Measurements from ENCODE around the gene GPR37L1. TPM values are rescaled to one million over a fixed set of nuclear protein-coding genes. Genes with fewer than 3 reads are reported as not detected.

GPR37L1 gene
- total and polyA plus RNA-seq, 2 experiments from 2014 or later, result 0.03 TPM; not detected in 1

DNA sequence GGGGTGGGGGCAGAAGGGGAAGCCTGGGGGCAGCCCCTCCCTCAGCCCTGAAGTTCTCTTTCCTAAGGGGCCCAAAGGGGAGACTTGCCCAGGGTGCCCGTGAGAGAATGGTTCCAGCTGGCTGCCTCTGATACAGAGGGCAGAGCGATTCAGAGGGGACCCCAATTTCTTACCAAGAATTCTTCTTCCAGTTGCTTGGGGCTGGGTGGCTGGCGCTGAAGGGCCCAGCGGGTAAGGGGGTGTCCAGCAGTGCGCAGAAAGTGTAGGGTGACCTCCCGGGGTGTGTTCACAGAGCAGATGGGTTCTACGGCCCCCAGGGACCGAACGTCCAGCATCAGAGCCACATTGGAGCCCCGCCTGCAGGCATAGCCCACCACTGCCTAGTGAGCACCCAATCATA lies 35.2 kb downstream of the GPR37L1 start:
- WGBS, 2 experiments (ENCODE audit: low coverage in 1 of 2, low lambda C conversion rate in 2 of 2, missing lambda C conversion rate in 2 of 2), result 76 to 86% methylated on average over 10 of the region's 10 CpGs
- Histone ChIP-seq H3K9ac (no peak overlapping the region), H3K36me3 (ENCODE audit: low read depth) (no peaks in the 10 kb centered on the region), H4K20me1 (ENCODE audit: insufficient read depth) (no peaks in the 10 kb centered on the region), H3K79me2 (ENCODE audit: insufficient read depth) (no peaks in the 10 kb centered on the region), H3K4me3 (no peak overlapping the region), H2AFZ (no peak overlapping the region), H3K9me3 (ENCODE audit: low read depth) (no peaks in the 10 kb centered on the region), H3K27me3 (replicated peaks; ENCODE audit: insufficient read depth) (0 out of 2 replicates have a peak, but pooled peaks cover 2% of the 10 kb centered on the region), H3K27ac (no peak overlapping the region), H3K4me1 (ENCODE audit: insufficient read depth) (no peaks in the 10 kb centered on the region), H3F3A (ENCODE audit: insufficient read depth) (no peaks in the 10 kb centered on the region), H3K4me2 (ENCODE audit: unreplicated experiment) (no peak overlapping the region), H3K9me2 (ENCODE audit: insufficient read depth) (no peaks in the 10 kb centered on the region)
- in situ Hi-C loops (cut with MboI), result no loop called here
- no peak for DNase-seq
- TF ChIP-seq EZH2 (IDR thresholded peaks at IDR 0.05; ENCODE audit: insufficient read depth, poor library complexity, severe bottlenecking), result no peak
- no peak for TF ChIP-seq EZH2phosphoT487 (IDR thresholded peaks at IDR 0.05; ENCODE audit: insufficient read depth, low read depth)

- Histone ChIP-seq H3K4me3 (no peak overlapping the region), H3K27me3 (replicated peaks; ENCODE audit: insufficient read depth) (no peaks in the 10 kb centered on the region), H3K9ac (no peak overlapping the region), H3K4me1 (ENCODE audit: insufficient read depth) (no peaks in the 10 kb centered on the region), H4K20me1 (ENCODE audit: insufficient read depth) (no peaks in the 10 kb centered on the region), H2AFZ (no peak overlapping the region), H3K9me2 (ENCODE audit: insufficient read depth) (no peaks in the 10 kb centered on the region), H3K9me3 (ENCODE audit: low read depth) (no peaks in the 10 kb centered on the region), H3K79me2 (ENCODE audit: insufficient read depth) (no peaks in the 10 kb centered on the region), H3K27ac (no peak overlapping the region), H3F3A (ENCODE audit: insufficient read depth) (no peaks in the 10 kb centered on the region), H3K36me3 (ENCODE audit: low read depth) (no peaks in the 10 kb centered on the region), H3K4me2 (ENCODE audit: unreplicated experiment) (no peak overlapping the region)
- in situ Hi-C loops (cut with MboI), result no loop called here
- DNase-seq, result no peak
- 89 to 90% methylated on average over 10 of the region's 10 CpGs for WGBS, 2 experiments (ENCODE audit: low coverage in 1 of 2, low lambda C conversion rate in 2 of 2, missing lambda C conversion rate in 2 of 2)
- TF ChIP-seq EZH2 (IDR thresholded peaks at IDR 0.05; ENCODE audit: insufficient read depth, poor library complexity, severe bottlenecking) (no peak), EZH2phosphoT487 (IDR thresholded peaks at IDR 0.05; ENCODE audit: insufficient read depth, low read depth) (no peak)
These were observed 36.3 kb downstream of the GPR37L1 start for GRCh38 chr1:202158810-202159533.

GRCh38 chr1:202159534-202160371 lies 37.0 kb downstream of the GPR37L1 start:
- H3K4me1 ChIP-seq (ENCODE audit: insufficient read depth), result no peaks in the 10 kb centered on the region
- no peaks in the 10 kb centered on the region for H3F3A ChIP-seq (ENCODE audit: insufficient read depth)
- H3K9ac ChIP-seq, result no peak overlapping the region
- no peak overlapping the region for H3K4me3 ChIP-seq
- WGBS, 2 experiments (ENCODE audit: low coverage in 1 of 2, low lambda C conversion rate in 2 of 2, missing lambda C conversion rate in 2 of 2), result 85 to 88% methylated on average over 16 of the region's 16 CpGs
- DNase-seq, result no peak
- no peaks in the 10 kb centered on the region for H3K9me3 ChIP-seq (ENCODE audit: low read depth)
- in situ Hi-C loops (cut with MboI), result no loop called here
- no peaks in the 10 kb centered on the region for H3K9me2 ChIP-seq (ENCODE audit: insufficient read depth)
- H3K79me2 ChIP-seq (ENCODE audit: insufficient read depth), result no peaks in the 10 kb centered on the region
- H4K20me1 ChIP-seq (ENCODE audit: insufficient read depth), result no peaks in the 10 kb centered on the region
- H2AFZ ChIP-seq, result no peak overlapping the region
- no peaks in the 10 kb centered on the region for H3K36me3 ChIP-seq (ENCODE audit: low read depth)
- no peak overlapping the region for H3K4me2 ChIP-seq (ENCODE audit: unreplicated experiment)
- no peaks in the 10 kb centered on the region for H3K27me3 ChIP-seq (replicated peaks; ENCODE audit: insufficient read depth)
- no peak overlapping the region for H3K27ac ChIP-seq
- no peak for TF ChIP-seq EZH2 (IDR thresholded peaks at IDR 0.05; ENCODE audit: insufficient read depth, poor library complexity, severe bottlenecking)

DNA sequence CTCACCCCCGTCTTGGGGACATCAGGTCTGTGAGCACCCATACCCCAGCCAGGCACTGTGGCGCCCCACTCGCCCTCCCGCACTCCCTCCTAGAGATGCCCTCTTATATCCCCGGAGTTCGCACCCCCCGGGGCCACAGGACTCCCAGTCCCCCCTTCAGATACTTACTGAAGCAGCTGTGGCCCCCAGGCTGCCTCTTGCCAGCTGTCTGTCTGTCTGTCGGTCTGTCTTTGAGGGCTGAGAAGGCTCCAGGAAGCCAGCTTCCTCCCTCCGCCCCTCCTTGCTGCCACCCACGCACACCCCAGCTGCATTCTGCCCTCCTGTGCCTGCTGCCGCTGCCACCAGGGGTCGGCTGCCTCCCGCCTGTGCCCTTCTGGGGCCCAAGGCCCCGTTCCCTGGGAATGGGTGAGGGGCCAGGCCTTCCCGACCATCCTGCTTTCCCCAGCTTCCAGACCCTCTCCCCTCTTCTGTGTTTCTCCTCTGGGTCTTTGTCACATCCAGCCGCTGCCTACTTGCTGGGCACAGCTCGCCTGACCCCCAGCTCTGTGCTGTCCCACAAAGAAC lies 37.7 kb downstream of the GPR37L1 start, which contains the start of gene PTPN7:
PTPN7 (minus strand) TSS at position 226 of the 564 bp plus-strand sequence. CDS start 1,200 bp downstream, outside the sequence.
- Histone ChIP-seq H3K9ac (no peak within 1 kb of the TSS), H2AFZ (no peak within 1 kb of the TSS), H3K4me2 (ENCODE audit: unreplicated experiment) (no peak within 1 kb of the TSS), H3K27ac (no peak within 1 kb of the TSS), H3K4me3 (no peak within 1 kb of the TSS), H3K36me3 (ENCODE audit: low read depth) (no peaks in the 10 kb centered on the region), H3K9me3 (ENCODE audit: low read depth) (no peaks in the 10 kb centered on the region), H3K4me1 (ENCODE audit: insufficient read depth) (no peaks in the 10 kb centered on the region), H4K20me1 (ENCODE audit: insufficient read depth) (no peaks in the 10 kb centered on the region), H3K79me2 (ENCODE audit: insufficient read depth) (no peaks in the 10 kb centered on the region), H3K9me2 (ENCODE audit: insufficient read depth) (no peaks in the 10 kb centered on the region), H3K27me3 (replicated peaks; ENCODE audit: insufficient read depth) (no peaks in the 10 kb centered on the region), H3F3A (ENCODE audit: insufficient read depth) (no peaks in the 10 kb centered on the region)
- DNase-seq, result no peak
- TF ChIP-seq EZH2phosphoT487 (IDR thresholded peaks at IDR 0.05; ENCODE audit: insufficient read depth, low read depth) (no peak), EZH2 (IDR thresholded peaks at IDR 0.05; ENCODE audit: insufficient read depth, poor library complexity, severe bottlenecking) (no peak)
- 73 to 80% methylated on average over 14 to 17 of the region's 17 CpGs for WGBS, 2 experiments (ENCODE audit: low coverage in 1 of 2, low lambda C conversion rate in 2 of 2, missing lambda C conversion rate in 2 of 2)
- in situ Hi-C loops (cut with MboI), result no loop called here
